HG03108 (cell line): Measurements from ENCODE around the gene IGSF9B.

Experiments
- ATAC-seq: cut with Tn5 transposase; IDR thresholded peaks from one replicate; pipeline ENCODE4 v1.9.1; 2021; ENCODE audit warnings: moderate library complexity; ENCODE audit not compliant: unreplicated experiment

The IGSF9B gene

DNA sequence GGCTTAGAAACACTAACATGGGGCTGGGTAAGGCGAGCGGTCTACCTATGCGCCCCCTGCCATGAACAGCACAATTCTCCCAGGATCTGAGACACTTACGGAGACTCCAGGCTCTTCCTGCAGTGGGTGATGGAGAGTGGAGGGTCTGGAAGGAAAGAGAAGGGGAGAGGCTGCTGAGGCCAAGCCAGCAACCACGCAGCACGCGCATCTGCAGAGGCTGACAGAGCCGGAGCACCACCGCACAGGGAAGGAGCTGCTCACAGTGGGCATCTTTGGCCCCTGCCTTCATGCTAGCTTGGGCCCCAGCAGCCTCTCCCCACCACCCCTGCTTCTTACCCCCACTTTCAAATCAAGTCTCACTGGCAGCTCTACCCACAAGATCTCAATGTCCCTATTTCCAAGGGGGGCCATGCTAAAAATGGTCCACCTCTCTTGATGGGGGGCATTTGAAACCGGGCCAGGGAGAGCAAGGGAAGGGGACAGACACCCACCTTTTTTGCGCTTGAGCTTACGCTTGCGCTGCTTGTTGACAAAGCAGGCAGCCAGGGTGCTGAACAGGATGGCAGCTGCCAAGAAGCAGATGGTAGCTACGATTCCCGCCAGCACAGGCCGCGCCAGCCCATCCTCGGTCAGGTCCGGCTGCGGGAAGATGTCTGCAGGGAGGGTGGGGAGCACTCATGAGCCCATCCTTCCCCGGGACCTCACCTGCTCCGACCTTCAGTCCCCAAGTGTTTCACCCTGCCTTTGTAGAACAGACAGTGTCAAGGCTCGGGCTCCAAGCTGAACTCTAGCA lies 34.5 kb downstream of the IGSF9B start:
- ATAC-seq: no peak

DNA sequence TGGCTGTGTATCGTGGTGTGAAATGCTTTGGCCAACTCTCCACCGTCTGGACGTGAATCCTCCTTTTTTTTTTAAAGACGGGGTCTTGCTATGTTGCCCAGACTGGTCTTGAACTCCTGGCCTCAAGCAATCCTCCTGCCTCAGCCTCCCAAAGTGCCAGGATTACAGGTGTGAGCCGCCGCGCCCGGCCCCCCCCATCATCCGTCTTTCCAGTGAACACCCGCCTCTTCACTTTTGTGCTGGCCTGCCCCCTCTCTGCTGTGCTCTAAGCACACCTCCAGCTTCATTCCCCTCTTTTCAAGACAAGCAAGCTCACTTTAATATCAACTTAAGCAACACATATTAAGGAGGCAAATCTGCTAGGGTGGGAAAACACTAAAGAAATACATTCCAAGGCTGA lies 35.3 kb downstream of the IGSF9B start:
- no peak for ATAC-seq

GRCh38 chr11:133921026-133921425 lies 35.7 kb downstream of the IGSF9B start:
- ATAC-seq: no peak

DNA sequence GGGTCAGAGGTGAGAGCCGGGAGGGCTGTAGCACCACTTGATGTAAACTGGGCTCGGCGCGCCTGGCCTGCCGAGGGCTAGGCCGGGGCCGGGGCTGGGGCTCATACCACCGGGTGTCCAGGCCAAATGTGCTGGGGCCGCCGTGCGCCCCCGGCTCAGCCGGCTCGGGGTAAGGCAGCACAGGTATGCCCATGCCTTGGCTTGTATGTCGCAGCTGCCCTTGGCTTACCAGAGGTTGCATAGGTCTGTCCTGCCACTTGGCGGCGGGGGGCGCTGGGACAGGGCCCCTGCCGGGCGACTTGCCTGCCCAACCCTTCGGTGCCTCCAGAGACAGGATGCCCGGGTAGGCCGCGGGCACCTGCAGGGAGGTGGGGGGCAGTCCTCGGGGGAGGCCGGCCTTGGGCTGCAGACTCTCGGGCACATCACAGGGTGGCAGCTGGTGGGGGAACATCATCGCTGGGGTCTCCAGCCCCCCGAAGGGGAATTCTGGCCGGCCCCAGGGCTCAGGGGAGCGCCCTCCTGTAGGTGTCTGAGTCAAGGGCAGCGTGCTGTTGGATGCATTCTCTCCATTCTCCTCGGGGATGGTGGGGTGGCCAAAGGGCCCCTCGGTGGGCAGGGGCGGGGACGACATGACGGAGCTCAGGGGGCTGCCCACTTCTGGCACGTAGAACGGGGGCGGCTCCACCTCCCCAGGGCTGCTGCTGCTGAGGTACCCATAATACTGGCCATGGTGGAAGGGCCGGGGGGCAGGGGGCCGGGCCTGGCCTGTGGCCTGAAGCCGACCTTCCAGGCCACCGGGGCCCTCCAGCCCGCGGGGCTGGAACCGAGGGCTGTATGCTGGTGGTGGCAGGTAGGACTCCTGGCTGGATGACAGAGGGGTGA lies 36.4 kb downstream of the IGSF9B start:
- ATAC-seq: no peak

DNA sequence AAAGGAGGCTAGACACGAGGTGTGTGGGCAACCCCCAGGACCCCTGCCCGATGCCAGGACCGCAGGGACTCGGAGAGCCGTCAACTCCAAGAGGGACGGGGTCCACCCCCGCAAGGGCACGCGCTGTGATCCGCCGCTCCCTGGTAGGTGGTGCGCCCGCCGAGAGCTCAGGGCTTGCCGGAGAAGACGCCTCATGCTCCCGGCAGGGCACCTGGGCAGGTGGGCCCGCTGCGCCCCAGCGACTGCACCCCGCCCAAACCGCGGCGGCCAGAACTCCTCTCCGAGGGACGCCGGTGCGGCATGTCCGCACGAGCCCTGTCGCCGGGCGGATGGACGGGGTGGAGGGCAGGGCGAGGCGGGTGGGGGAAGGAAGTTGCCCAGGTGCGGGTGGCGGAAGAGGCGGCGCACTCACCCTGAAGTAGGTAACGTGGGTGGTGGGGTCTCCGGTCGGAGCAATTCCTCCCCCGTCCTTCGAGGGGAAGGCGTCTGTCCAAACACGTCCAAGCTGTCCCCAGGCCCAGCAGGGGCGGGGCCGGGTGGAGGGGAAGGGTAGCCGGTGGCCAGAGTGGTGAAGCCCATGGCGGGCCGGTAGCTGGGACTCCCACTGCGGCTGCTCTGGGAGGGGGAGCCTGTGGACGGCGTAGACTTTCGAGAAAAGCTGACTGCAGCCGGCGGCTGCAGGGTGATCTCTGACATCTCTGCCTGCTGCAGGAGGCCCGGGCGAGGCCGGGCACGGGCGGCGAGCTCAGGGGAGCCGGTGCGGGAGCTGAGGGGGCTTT lies 37.2 kb downstream of the IGSF9B start:
- no peak for ATAC-seq

DNA sequence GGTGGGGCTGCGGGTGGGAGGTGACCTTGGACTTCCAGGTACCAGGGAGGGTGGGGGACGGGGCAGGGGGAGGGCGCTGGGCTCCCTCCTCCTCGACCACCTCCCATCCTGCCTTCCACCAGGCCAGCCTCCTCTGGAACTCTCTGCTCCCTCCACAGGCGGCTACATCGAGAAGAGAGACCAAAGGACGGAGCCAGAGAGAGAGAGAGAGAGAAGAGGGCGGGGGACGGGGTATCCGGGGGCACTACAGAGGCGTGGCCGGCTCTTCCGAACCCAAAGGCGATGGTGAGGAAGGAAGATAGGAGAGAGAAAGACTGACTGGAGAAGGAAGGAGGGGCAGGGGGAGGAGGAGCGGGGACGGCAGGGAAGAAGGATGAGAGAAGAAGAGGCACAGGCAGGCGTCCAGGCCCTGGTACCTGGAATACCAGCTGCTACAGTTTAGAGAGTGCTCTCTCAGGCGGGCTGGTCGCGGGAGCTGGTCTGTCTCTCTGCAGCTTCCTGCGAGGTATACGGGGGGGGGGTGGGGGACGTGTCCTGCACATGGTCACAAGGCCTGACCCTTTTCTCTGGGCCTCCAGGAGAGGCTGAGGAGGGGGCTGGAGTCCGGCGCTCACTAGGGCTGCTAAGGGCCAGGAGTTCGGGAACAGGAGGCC lies 38.0 kb downstream of the IGSF9B start:
- ATAC-seq: no peak

DNA sequence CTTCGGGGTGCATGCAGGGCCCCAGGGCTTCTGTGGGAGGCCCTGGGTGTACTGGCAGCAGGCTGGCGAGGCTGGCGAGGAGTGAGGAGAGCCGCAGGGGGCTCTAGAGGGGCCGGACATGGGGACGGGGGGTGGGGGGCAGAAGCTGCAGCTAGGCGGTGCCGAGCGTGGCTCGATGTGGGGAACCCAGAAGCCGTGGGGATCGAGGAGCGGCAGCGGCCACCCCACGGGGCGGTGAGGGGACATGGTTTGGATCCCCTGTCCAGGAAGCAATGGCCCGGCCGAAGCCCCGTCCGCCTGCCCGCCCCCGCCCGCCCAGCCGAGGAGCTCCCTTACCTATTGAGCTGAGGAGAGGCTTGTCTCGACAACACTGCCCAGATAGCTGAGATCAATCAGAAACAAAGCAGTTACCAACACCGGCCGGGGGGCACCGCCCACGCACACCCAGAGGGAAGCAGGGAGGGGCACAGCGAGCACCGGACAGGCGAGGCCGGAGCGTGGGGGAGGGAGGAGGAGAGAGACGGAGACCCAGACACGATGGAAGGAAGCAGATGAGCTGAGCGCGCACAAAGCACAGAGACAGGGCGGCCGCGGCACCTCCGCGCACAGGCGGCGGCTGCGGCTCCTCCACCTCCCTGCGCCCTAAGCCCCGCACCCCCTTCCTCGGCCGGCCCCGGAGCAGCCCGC lies 38.7 kb downstream of the IGSF9B start:
- ATAC-seq: no peak

- no peak for ATAC-seq
Observed at GRCh38 chr11:133916784-133917440, 39.9 kb downstream of the IGSF9B start.

GRCh38 chr11:133913761-133914160 lies 43.0 kb downstream of the IGSF9B start:
- no peak for ATAC-seq

- ATAC-seq: no peak
Observed at GRCh38 chr11:133911171-133911570, 45.6 kb downstream of the IGSF9B start.

- no peak for ATAC-seq
Observed at GRCh38 chr11:133910101-133910500, 46.7 kb downstream of the IGSF9B start.

DNA sequence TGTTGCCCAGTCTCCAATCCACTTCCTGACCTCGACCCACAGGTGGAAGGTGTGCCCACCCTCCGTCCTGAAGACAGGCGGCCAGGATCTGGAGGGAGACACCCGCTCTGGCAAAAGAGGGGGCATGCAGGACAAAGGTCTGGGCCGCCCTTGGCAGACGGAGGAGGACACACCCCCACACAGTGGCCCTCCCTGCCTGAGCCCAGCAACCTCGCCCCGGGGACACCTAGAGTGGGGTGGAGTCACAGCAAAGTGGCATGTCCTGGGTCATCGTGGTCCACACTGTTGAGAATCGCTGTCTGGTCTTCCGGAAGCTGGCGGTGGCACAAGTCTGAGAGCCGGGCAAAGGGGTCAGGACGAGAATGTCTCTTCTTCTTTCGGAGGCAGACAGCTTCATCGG lies 47.9 kb downstream of the IGSF9B start:
- no peak for ATAC-seq

- ATAC-seq: no peak
Observed at GRCh38 chr11:133907841-133908241, 48.9 kb downstream of the IGSF9B start.

DNA sequence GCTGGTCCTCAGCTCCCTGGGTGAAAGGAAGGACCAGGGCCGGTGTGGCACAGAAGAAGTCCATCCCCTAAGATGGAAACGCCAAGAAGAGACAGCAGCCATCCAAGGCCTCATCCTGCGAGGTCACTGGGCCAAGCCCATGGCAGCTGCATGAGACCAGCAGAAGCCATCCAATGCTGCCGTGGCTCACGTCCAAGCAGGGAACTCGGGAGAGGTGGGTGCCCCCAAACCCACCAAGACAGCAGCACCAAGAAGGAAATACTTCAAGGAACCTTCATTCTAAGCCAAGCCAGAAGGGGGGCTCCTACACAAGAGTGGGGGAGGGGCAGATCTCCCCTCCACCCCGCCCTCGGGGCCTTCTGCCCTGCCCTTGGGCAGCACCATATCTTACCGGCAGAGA lies 49.6 kb downstream of the IGSF9B start:
- ATAC-seq: no peak

DNA sequence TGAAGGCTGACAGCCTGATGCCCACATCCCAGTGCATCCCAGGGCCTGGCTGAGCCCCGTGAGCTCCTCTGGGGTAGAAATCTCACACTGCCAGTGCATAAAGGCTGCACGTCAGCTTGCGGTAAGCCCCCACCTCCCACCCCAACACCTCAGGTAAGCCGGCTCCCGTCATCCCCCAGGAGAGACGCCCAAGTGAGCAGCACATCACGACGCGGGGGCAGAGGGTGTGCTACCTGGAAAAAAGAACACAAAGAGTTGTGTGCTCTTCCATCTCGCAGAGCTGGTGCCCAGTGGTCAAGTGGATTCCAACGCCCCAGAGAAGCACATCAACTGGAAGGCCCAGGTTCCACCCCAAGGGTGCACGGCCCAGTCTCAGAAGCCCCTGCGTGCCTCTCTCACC lies 50.0 kb downstream of the IGSF9B start:
- ATAC-seq: no peak

GRCh38 chr11:133906241-133906640 lies 50.5 kb downstream of the IGSF9B start:
- ATAC-seq: no peak

GRCh38 chr11:133905677-133906156 lies 51.1 kb downstream of the IGSF9B start:
- no peak for ATAC-seq

GRCh38 chr11:133904818-133905515 lies 51.8 kb downstream of the IGSF9B start:
- ATAC-seq: no peak
